ENCODE results near the gene CCDC175.

DNA sequence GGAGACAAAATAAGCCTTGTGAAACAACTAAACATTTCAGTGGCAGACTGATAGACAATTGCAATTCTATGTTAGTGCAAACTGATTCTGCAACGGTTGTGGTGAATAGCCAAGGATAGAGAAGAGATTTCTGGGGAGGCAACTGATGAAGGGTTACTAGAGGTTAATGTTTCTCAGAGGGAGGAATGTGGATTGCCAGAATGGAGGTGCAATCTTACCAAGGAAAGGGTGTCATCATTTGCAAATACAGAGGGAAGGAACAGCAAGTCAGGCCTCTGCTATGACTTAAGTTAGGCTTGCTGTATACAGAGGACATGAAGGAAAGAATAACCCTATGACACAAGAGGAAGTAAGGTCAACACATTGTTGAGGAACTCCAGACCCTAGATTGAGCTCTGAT, 35.8 kb downstream of the CCDC175 start:
- TF ChIP-seq SREBF2 (IDR thresholded peaks at IDR 0.05; ENCODE audit: low read length), result no peak
- TF ChIP-seq, protein P1, sequence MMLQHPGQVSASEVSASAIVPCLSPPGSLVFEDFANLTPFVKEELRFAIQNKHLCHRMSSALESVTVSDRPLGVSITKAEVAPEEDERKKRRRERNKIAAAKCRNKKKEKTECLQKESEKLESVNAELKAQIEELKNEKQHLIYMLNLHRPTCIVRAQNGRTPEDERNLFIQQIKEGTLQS (IDR thresholded peaks at IDR 0.05; ENCODE audit: borderline replicate concordance, extremely low read depth, low read depth, low read length), result no peak

All from GM12878 (cell line).